ENCODE measurements around the gene SCYL3. TPM values are rescaled to one million over a fixed set of nuclear protein-coding genes. Genes with fewer than 3 reads are reported as not detected.
"Not testable (repeated sequence)": the region's sequence is repeated elsewhere in the genome, so short reads cannot be mapped to it uniquely, and the experiment has no call there.

The SCYL3 gene
- total RNA-seq: 1 to 10 TPM; 8.0 to 8.4 TPM
- long read RNA-seq, donor 1, partial matches to known transcripts: 1 of 4 reads
- long read RNA-seq, donor 1, other reads (novel, unspliced or antisense): 3 of 4 reads
- long read RNA-seq, donor 2, full-length matches to known transcripts: 2 of 7 reads
- long read RNA-seq, donor 2, partial matches to known transcripts: 3 of 7 reads
- long read RNA-seq, donor 2, other reads (novel, unspliced or antisense): 2 of 7 reads

GRCh38 chr1:169893645-169894423 lies at the start of gene SCYL3:
Gene SCYL3 (minus strand): TSS chr1:169893896. CDS start chr1:169888840, 5,056 bp downstream.
- intact Hi-C loops (cut with DNase I): no loop called here
- peak; percentile 98 for DNase-seq (ENCODE audit: low spot score)

GRCh38 chr1:169941982-169942830 lies 48.5 kb upstream of the SCYL3 start:
- intact Hi-C loops (cut with DNase I): no loop called here
- DNase-seq (ENCODE audit: low spot score): no peak

GRCh38 chr1:169933984-169934725 lies 40.5 kb upstream of the SCYL3 start:
- intact Hi-C loops (cut with DNase I): no loop called here
- DNase-seq (ENCODE audit: low spot score): no peak

- intact Hi-C loops (cut with DNase I): no loop called here
These were observed 38.1 kb upstream of the SCYL3 start for GRCh38 chr1:169931795-169932231.

DNA sequence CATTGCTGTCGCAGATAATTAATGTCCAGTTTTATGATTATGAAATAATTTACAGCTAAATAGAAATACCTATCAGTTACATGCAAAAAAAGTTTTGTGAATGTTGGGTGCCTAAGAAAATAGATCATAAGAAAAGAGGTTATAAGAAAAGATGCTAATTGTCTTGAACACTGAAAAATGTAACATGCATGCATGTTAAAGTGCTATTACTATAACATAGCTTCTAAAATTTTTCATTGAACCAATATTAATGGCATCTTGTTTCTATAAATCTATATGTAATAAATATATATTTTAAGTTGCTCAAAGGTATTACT lies 35.5 kb upstream of the SCYL3 start:
- intact Hi-C loops (cut with DNase I): loop anchor here (10.0 kb wide), 2 partner anchors 426 to 836 kb away; no protein-coding TSS in a partner anchor
- DNase-seq (ENCODE audit: low spot score): no peak

More at GRCh38 chr1:169931795-169932231, 38.1 kb upstream of the SCYL3 start:
- DNase-seq (ENCODE audit: low spot score): no peak

GRCh38 chr1:169928438-169929209 lies 34.9 kb upstream of the SCYL3 start:
- no peak for DNase-seq (ENCODE audit: low spot score)
- intact Hi-C loops (cut with DNase I): loop anchor here (10.0 kb wide), 2 partner anchors 426 to 836 kb away; no protein-coding TSS in a partner anchor

- intact Hi-C loops (cut with DNase I): loop anchor here (10.0 kb wide), 2 partner anchors 429 to 839 kb away; no protein-coding TSS in a partner anchor
- no peak for DNase-seq (ENCODE audit: low spot score)
These were observed 32.1 kb upstream of the SCYL3 start for GRCh38 chr1:169925505-169926482.

GRCh38 chr1:169924829-169925228 lies 31.1 kb upstream of the SCYL3 start:
- DNase-seq (ENCODE audit: low spot score): no peak
- intact Hi-C loops (cut with DNase I): loop anchor here (10.0 kb wide), 2 partner anchors 430 to 840 kb away; no protein-coding TSS in a partner anchor

GRCh38 chr1:169924063-169924462 lies 30.4 kb upstream of the SCYL3 start:
- DNase-seq (ENCODE audit: low spot score): no peak
- intact Hi-C loops (cut with DNase I): loop anchor here (10.0 kb wide), 2 partner anchors 431 to 841 kb away; no protein-coding TSS in a partner anchor

DNA sequence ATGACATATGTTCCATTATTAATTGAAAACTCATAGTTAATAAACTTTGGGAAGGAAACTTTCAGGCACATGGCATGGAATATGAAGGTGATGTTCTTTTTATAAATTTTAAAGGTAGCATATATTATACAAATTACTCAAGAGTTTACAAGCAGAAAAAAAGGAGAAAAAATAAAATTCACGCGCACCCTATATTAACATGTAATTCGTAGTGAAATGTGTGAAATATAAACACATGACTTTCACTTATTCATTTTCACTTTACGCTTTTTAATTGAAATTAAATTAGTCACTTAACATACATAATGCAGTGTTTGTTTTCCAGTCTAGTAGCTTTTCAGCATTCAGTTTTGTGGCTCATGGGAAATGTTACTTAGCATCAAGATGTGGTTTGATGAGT lies 27.4 kb upstream of the SCYL3 start:
- no peak for DNase-seq (ENCODE audit: low spot score)
- intact Hi-C loops (cut with DNase I): loop anchor here (10.0 kb wide), 2 partner anchors 434 to 844 kb away; no protein-coding TSS in a partner anchor

DNA sequence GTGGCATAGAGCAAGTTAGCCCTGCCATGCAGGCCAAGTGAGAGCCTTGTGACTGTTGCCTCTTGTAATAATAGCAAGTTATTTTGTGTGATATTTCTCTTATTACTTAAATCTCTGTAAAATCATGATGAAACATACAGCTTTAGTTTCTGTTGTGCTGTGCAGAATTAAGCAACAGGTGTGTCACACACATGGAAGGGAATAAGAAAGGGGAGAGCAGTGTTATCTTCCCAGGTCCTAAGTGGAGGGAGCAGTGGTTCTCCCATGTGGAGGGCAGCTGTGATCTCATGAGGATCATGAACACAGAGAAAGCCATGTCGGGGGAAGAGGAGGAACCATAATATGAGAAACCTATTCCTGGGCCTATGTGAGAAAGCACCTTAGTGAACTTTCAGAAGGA lies 25.2 kb upstream of the SCYL3 start:
- intact Hi-C loops (cut with DNase I): no loop called here
- DNase-seq (ENCODE audit: low spot score): no peak

DNA sequence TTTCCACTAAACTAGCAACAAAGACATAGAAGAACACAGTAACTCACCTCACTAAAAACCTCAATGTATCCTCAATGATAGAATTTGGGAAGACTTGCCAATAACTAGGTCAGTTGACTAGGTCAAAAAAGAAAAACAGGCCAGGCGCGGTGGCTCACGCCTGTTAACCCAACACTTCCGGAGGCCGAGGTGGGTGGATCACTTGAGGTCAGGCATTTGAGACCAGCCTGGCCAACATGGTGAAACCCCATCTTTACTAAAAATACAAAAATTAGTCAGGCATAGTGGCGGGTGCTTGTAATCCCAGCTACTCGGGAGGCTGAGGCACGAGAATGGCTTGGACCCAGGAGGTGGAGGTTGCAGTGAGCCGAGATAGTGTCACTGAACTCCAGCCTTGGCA lies 24.5 kb upstream of the SCYL3 start:
- intact Hi-C loops (cut with DNase I); DNase-seq (ENCODE audit: low spot score): not testable (repeated sequence)

DNA sequence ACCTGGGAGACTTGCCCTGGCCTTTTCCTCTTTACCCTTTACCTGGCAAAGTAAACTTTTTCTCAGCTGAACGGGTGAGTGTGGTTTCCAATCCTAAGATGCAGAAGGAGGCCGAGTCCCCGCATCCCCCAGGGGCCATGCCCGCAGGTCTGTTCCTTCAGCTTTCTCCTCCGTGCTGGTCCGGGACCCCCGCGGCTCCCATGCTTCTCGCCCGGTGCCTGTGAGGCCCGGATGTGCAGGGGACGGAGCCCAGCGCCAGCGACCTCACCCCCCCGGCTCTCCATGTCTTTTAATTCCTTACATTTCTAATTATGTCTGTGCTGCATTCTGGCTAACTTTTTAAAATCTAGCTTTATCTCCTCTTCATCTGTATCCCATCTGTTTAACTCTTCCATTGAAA lies 21.5 kb upstream of the SCYL3 start:
- intact Hi-C loops (cut with DNase I): no loop called here
- no peak for DNase-seq (ENCODE audit: low spot score)

DNA sequence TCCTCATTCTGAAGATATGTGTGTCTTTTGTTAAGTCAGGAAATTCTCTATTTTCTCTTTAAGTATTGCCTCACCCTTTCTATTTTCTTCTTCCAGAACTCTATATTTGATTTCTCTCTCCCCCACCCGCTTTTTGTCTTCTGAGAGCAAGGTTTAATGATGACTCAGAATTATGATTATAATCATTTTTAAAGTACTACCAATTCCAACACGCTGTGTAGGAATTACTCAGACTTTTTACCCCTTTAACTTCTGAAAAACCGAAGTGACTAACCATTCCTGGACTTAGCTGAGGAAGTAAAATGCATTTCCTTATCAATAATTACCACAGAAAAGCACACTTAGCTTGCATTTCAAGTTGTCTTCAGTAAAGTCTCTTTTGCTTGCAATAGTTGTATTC lies 20.8 kb upstream of the SCYL3 start:
- DNase-seq (ENCODE audit: low spot score): no peak

DNA sequence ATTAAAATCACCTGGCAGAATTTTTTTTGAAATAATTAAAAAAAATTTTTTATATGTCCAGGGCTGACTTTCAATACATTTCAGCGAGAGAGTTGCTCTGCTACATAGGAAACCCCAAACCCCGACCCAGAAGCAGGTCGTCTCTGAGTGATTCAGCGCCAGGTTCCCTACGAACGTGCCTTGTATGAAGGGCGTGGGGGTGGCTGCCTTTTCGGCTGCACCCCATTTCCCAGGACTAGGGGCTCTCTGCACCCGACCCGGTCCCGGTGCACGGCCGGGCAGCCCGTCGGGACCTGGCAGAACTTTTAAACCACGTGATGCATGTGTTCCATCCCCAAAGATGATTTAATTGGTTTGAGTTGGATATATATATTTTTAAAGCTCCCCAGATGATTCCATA lies 15.8 kb upstream of the SCYL3 start:
- no peak for DNase-seq (ENCODE audit: low spot score)

More for the DNA sequence above, 20.8 kb upstream of the SCYL3 start:
- intact Hi-C loops (cut with DNase I): no loop called here

GRCh38 chr1:169906938-169907337 lies 13.2 kb upstream of the SCYL3 start:
- no peak for DNase-seq (ENCODE audit: low spot score)
- intact Hi-C loops (cut with DNase I): no loop called here

More for the DNA sequence above, 15.8 kb upstream of the SCYL3 start:
- intact Hi-C loops (cut with DNase I): no loop called here

DNA sequence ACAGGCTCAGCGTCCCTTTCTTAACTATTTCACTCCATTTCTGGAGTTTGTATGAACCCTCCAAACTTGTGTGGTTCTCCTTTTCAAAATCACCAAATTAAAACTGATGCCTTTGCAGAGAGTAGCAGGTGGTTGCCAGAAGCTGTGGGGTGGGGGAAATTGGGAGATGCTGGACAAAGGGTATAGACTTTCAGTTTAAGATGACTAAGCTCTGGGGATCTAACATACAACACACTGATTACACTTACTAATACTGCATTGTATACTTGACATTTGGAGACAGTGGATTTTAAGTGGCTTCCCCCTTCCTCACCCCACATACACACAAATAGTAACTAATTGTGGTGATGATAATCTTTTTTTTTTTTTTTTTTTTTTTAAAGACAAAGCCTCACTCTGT lies 11.1 kb upstream of the SCYL3 start:
- intact Hi-C loops (cut with DNase I): no loop called here
- DNase-seq (ENCODE audit: low spot score): no peak

All from posterior vena cava (tissue), 2 donors.